GM12873 (cell line): Measurements from ENCODE around the gene BRD1.

Source experiments
- TF ChIP-seq, protein P1 (sequence below): IDR thresholded peaks from 2 replicates; pipeline ENCODE4 v1.5.1; 2012; ENCODE audit warnings: low read depth, mild to moderate bottlenecking, moderate library complexity, low read length, control low read depth; ENCODE audit not compliant: insufficient read depth; ENCODE audit errors: missing control alignments

Gene BRD1

GRCh38 chr22:49756201-49756600, 71.5 kb downstream of the BRD1 start:
- TF ChIP-seq, protein P1, sequence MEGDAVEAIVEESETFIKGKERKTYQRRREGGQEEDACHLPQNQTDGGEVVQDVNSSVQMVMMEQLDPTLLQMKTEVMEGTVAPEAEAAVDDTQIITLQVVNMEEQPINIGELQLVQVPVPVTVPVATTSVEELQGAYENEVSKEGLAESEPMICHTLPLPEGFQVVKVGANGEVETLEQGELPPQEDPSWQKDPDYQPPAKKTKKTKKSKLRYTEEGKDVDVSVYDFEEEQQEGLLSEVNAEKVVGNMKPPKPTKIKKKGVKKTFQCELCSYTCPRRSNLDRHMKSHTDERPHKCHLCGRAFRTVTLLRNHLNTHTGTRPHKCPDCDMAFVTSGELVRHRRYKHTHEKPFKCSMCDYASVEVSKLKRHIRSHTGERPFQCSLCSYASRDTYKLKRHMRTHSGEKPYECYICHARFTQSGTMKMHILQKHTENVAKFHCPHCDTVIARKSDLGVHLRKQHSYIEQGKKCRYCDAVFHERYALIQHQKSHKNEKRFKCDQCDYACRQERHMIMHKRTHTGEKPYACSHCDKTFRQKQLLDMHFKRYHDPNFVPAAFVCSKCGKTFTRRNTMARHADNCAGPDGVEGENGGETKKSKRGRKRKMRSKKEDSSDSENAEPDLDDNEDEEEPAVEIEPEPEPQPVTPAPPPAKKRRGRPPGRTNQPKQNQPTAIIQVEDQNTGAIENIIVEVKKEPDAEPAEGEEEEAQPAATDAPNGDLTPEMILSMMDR: no peak

DNA sequence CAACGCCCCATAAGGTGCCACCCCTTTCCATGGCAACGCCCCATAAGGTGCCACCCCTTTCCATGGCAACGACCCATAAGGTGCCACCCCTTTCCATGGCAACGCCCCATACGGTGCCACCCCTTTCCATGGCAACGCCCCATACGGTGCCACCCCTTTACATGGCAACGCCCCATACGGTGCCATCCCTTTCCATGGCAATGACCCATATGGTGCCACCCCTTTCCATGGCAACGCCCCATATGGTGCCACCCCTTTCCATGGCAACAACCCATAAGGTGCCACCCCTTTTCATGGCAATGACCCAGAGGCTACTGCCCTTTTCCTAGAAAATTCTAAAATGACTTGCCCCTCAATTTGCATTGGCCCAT, 72.1 kb downstream of the BRD1 start:
- TF ChIP-seq, protein P1: no peak

GRCh38 chr22:49754696-49755630, 72.7 kb downstream of the BRD1 start:
- TF ChIP-seq, protein P1: no peak

- TF ChIP-seq, protein P1: no peak
These were observed 73.5 kb downstream of the BRD1 start for GRCh38 chr22:49753961-49754695.

DNA sequence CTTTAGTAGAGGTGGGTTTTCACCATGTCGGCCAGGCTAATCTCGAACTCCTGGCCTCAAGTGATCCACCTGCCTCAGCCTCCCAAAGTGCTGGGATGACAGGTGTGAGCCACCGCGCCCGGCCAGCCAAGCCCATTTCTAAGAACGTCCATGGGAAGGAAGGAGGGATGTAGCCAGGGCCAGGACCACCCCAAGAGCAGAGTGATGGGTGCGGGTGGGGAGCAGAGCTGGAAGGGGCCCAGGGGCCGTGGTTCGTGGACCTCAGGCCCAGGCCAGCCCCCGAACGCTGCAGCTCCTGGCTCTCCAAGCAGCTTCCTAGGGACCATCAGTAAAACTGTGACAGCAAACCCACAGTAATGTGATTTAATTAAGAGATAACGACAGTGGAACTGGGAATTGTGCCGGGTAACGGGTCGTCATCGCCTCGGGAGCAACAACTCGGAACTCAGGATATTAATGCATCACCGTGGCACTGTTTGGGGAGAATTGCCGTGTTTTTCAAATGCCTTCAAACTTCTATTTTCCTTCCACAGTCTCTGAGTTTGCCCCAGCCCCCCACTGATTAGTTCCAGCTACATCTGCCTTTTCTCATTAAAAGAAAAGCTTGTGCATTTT, 74.3 kb downstream of the BRD1 start:
- TF ChIP-seq, protein P1: no peak

- TF ChIP-seq, protein P1: no peak
These were observed 75.0 kb downstream of the BRD1 start for GRCh38 chr22:49752598-49753091.

GRCh38 chr22:49751966-49752597, 75.6 kb downstream of the BRD1 start:
- TF ChIP-seq, protein P1: no peak
